Gastroesophageal sphincter (tissue), 4 donors: ENCODE measurements around the gene IRF2. TPM values are rescaled to one million over a fixed set of nuclear protein-coding genes. Genes with fewer than 3 reads are reported as not detected.

Experiments
- ATAC-seq: fragments of 150-250 bp; one replicate; pipeline ENCODE4 v1.9.1; 2016; ENCODE audit warnings: mild to moderate bottlenecking, moderate library complexity
- H3K27ac ChIP-seq, 4 donors: fragments of 200-600 bp; sonication (generic) in 3 of 4; 1 replicate in 3 of 4; 2 replicates in 1 of 4; pipeline ENCODE4 v1.5.1; 2016 to 2019
- H3K27me3 ChIP-seq: fragments of 200-600 bp; sonication (generic); one replicate; pipeline ENCODE4 v1.5.1; 2019
- H3K36me3 ChIP-seq, 2 donors: fragments of 200-600 bp; sonication (generic); one replicate each; pipeline ENCODE4 v1.5.1; 2019; ENCODE audit warnings: control low read depth in 1 of 2
- H3K4me1 ChIP-seq, 3 donors: fragments of 200-600 bp; sonication (generic); 1 replicate in 2 of 3; 2 replicates in 1 of 3; pipeline ENCODE4 v1.5.1; 2016 to 2019; ENCODE audit warnings: control low read depth in 2 of 3
- H3K4me3 ChIP-seq, 2 donors: fragments of 200-600 bp; sonication (generic); one replicate each; pipeline ENCODE4 v1.5.1; 2019; ENCODE audit warnings: mild to moderate bottlenecking in 1 of 2, moderate library complexity in 1 of 2
- H3K9me3 ChIP-seq, 3 donors: fragments of 200-600 bp; sonication (generic); one replicate each; pipeline ENCODE4 v1.5.1; 2017 to 2019; ENCODE audit warnings: control low read depth in 2 of 3
- EP300 ChIP-seq: sonication (generic); formaldehyde crosslinking; IDR thresholded peaks from one replicate; pipeline ENCODE4 v1.6.1; 2017; ENCODE audit warnings: antibody characterized with exemption, mild to moderate bottlenecking
- POLR2A ChIP-seq, 2 donors: fragments of 450-650 bp; IDR thresholded peaks; one replicate each; pipeline ENCODE4 v1.6.1; 2017; ENCODE audit warnings: antibody characterized with exemption in 2 of 2, mild to moderate bottlenecking in 2 of 2, moderate library complexity in 1 of 2
- POLR2AphosphoS5 ChIP-seq: sonication (generic); formaldehyde crosslinking; IDR thresholded peaks from one replicate; pipeline ENCODE4 v1.6.1; 2017; ENCODE audit warnings: antibody characterized with exemption
- WGBS, 2 donors: methylation state at CpG; one replicate each; pipeline ENCODE4 v1.1.5; 2018; ENCODE audit warnings: low coverage in 1 of 2; 5-methylcytosine and 5-hydroxymethylcytosine counted together
- total RNA-seq, 4 donors: library from RNA; depleted of rRNA; stranded (reverse); fragments of >200 nt; gene quantifications; one replicate each; pipeline ENCODE4 v1.1.0, GENCODE V29; 2016
- TF ChIP-seq, protein P1 (sequence below), 4 experiments: fragments of 200-600 bp in 2 of 4; fragments of 450-650 bp in 2 of 4; sonication (generic) in 1 of 4; IDR thresholded peaks; one replicate each; pipeline ENCODE4 v1.5.1; 2017 to 2019; ENCODE audit warnings: antibody characterized with exemption in 4 of 4, mild to moderate bottlenecking in 2 of 4, moderate library complexity in 2 of 4

IRF2 gene
- total RNA-seq, 4 donors from 2014 or later: 34.1 to 41.7 (median 35.4) TPM

DNA sequence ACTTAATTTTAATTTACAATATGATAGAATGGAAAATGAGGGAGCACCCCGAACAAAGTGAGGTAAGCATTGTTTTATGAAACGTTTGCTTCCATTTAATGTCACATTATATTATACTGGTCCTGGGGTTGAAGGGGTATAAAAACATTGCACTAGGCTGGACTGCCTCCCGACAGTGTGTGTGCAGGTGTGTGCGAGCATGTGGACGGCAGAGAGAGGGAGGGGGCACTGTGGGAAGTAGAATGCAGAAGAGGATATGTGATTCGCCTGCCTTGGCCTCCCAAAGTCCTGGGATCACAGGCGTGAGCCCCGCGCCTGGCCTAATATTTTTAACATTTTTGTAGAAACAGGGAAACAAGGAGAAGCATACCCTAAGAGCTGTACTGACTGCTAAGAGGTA lies 36.0 kb downstream of the IRF2 start:
- Histone ChIP-seq H3K4me3 (no peak overlapping the region), H3K27me3 (no peaks in the 10 kb centered on the region), H3K4me1 (peaks cover 0 to 78% (median 10%) of the 10 kb centered on the region in 3 donors), H3K36me3 (no peaks in the 10 kb centered on the region), H3K27ac (no peak overlapping the region), H3K9me3 (no peaks in the 10 kb centered on the region)
- no peak for ATAC-seq
- TF ChIP-seq, protein P1, sequence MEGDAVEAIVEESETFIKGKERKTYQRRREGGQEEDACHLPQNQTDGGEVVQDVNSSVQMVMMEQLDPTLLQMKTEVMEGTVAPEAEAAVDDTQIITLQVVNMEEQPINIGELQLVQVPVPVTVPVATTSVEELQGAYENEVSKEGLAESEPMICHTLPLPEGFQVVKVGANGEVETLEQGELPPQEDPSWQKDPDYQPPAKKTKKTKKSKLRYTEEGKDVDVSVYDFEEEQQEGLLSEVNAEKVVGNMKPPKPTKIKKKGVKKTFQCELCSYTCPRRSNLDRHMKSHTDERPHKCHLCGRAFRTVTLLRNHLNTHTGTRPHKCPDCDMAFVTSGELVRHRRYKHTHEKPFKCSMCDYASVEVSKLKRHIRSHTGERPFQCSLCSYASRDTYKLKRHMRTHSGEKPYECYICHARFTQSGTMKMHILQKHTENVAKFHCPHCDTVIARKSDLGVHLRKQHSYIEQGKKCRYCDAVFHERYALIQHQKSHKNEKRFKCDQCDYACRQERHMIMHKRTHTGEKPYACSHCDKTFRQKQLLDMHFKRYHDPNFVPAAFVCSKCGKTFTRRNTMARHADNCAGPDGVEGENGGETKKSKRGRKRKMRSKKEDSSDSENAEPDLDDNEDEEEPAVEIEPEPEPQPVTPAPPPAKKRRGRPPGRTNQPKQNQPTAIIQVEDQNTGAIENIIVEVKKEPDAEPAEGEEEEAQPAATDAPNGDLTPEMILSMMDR (IDR thresholded peaks at IDR 0.05): no peak
- TF ChIP-seq EP300: no peak
- TF ChIP-seq POLR2A (IDR thresholded peaks at IDR 0.05): no peak
- no peak for TF ChIP-seq POLR2AphosphoS5
- WGBS, 2 donors: 74 to 80% methylated on average over 8 to 9 of the region's 9 CpGs

DNA sequence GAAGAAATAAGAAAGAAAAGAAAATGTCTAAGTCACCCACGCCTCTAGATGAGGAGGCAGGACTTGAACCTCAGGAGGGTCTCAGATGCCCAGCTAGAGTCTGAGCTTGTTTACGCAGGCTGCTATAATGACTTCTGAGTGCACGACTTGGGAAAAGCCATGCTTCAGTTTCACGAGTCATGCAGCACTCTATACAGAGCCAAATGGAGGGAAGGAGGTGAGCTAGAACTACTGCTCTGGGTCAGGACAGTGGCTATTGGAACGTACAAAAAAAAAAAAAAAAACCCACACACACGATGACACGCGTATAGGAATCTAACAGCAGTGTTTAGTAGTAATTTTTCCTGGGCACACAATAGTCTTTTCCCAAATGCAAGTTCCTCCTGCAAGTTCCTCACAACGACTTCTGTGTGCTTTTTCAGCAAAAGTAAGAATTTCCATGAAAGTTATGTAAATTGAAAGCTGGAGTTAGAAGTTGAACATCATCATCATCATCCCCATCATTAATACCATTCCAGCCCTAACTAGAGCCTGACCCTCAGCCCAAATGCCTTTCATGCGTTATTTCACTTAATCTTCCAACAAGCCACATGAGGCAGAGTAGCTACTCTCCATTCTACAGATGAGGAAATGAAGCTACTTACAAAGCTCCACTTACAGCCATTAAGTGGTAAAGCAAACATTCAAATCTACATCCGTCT lies 36.6 kb downstream of the IRF2 start:
- no peaks in the 10 kb centered on the region for H3K9me3 ChIP-seq
- TF ChIP-seq POLR2AphosphoS5 (no peak), EP300 (no peak), POLR2A (IDR thresholded peaks at IDR 0.05) (no peak)
- TF ChIP-seq, protein P1 (IDR thresholded peaks at IDR 0.05): no peak
- no peaks in the 10 kb centered on the region for H3K36me3 ChIP-seq
- peaks cover 0 to 73% (median 10%) of the 10 kb centered on the region in 3 donors for H3K4me1 ChIP-seq
- H3K27ac ChIP-seq: no peak overlapping the region
- no peaks in the 10 kb centered on the region for H3K27me3 ChIP-seq
- no peak for ATAC-seq
- 55 to 68% methylated on average over 8 to 10 of the region's 11 CpGs for WGBS, 2 donors
- no peak overlapping the region for H3K4me3 ChIP-seq

DNA sequence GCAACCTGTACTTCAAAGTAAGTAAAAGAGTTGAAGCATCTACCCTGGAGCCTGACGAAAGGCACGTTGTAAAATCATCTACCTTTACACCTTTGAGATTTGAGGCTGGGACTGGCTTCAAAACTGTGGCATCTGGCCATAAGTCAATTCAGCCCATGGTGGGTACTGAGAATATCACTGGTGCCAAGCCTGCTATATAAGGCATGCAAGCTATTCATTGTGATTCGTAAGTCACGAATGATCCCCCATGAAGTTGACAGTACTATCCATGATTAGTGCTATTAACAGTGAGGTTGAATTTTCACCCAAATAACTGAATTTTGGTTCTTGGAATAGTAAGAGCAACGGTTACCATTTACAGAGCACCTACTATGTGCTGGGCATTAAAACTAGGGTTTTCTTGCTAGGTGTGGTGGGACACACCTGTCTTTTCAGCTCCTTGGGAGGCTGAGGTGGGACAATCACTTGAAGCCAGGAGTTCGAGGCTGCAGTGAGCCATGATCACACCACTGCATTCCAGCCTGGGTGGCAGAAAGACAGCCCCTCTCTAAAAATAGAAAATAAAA lies 39.8 kb downstream of the IRF2 start:
- TF ChIP-seq EP300 (no peak), POLR2AphosphoS5 (no peak), POLR2A (IDR thresholded peaks at IDR 0.05) (no peak)
- TF ChIP-seq, protein P1 (IDR thresholded peaks at IDR 0.05): no peak
- Histone ChIP-seq H3K4me1 (peaks cover 0 to 69% (median 2%) of the 10 kb centered on the region in 3 donors), H3K27ac (no peak overlapping the region), H3K27me3 (no peaks in the 10 kb centered on the region), H3K9me3 (no peaks in the 10 kb centered on the region), H3K36me3 (no peaks in the 10 kb centered on the region), H3K4me3 (no peak overlapping the region)
- WGBS, 2 donors: 67 to 74% methylated on average over 4 to 6 of the region's 6 CpGs
- no peak for ATAC-seq

DNA sequence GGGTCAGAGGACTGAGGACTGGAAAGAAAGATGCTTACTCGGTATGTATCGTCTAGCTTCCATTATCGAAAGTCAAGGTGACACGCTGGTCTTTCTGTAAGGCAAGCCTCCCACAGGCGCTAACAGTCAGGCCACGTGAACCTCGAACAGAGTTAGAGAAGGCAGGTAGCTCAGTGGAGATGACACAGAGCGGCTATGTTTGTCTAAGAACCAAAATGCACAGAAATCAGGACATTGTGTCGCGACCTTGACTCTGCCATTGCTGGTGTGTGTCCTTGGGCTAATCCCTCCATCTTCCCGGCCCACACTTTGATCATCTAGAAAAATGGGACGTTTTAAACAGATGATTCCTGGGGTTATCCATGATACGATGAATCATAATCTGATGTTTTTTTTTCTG lies 40.3 kb downstream of the IRF2 start:
- Histone ChIP-seq H3K36me3 (no peaks in the 10 kb centered on the region), H3K9me3 (no peaks in the 10 kb centered on the region), H3K4me1 (peaks cover 0 to 64% (median 0%) of the 10 kb centered on the region in 3 donors), H3K4me3 (no peak overlapping the region), H3K27me3 (no peaks in the 10 kb centered on the region), H3K27ac (no peak overlapping the region)
- WGBS, 2 donors: 92% methylated on average over 9 to 12 of the region's 13 CpGs
- no peak for TF ChIP-seq POLR2AphosphoS5
- ATAC-seq: no peak

DNA sequence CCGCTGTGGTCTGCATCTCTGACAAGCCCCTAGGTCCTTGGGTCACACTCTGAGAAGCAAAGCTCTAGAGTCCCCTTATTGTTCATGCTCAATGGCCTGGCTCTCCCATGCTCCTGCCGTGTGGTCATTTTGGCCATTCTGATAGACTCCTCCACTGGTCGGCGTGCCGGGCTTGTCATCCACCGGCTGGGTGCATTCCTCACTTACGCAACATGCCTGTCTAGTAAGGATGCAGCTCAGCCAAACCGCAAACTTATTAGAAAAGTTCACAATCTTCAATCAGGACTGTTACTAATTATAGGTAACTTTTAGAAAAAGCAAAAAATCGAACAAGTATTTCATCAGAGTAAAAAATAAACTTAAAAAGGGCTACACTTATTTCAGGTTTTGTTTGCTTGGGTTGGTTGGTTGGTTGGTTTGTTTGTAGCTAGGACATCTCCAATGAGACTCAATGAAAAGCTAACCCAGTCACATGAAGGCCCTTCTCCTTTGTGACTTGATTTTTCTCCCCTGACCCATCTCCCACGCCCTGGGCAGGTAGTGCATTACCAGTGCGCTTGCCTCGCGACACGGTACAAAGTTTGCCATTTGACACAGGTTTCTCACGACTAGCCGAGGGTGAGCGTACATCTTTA lies 41.0 kb downstream of the IRF2 start:
- Histone ChIP-seq H3K4me3 (no peak overlapping the region), H3K27me3 (no peaks in the 10 kb centered on the region), H3K9me3 (no peaks in the 10 kb centered on the region), H3K4me1 (peaks cover 0 to 60% (median 0%) of the 10 kb centered on the region in 3 donors), H3K27ac (no peak overlapping the region), H3K36me3 (peaks cover 0 to 5% of the 10 kb centered on the region in 2 donors)
- WGBS, 2 donors: 93 to 94% methylated on average over 5 to 17 of the region's 17 CpGs
- ATAC-seq: no peak
- TF ChIP-seq, protein P1 (IDR thresholded peaks at IDR 0.05): no peak
- TF ChIP-seq EP300 (no peak), POLR2AphosphoS5 (no peak), POLR2A (IDR thresholded peaks at IDR 0.05) (no peak)
